GM12878 (cell line): ENCODE measurements around the gene PRR15L. TPM values are rescaled to one million over a fixed set of nuclear protein-coding genes. Genes with fewer than 3 reads are reported as not detected.
A peak's percentile ranks its signal among the peaks of the same experiment; 100 is the strongest.

Experiments
- BACH1 ChIP-seq: fragments of 450-650 bp; IDR thresholded peaks from 2 replicates; pipeline ENCODE4 v1.6.1; 2017; ENCODE audit warnings: mild to moderate bottlenecking, borderline replicate concordance
- BHLHE40 ChIP-seq, 2 experiments: fragments of 450-650 bp in 1 of 2; IDR thresholded peaks; 2 replicates each; pipeline ENCODE4 v1.6.1; 2011 to 2017; ENCODE audit warnings: low read depth in 2 of 2, borderline replicate concordance in 1 of 2, improper control_type of control experiment in 1 of 2, low read length in 1 of 2, mild to moderate bottlenecking in 1 of 2
- CBX5 ChIP-seq: sonication (generic); IDR thresholded peaks from 2 replicates; pipeline ENCODE4 v1.6.1; 2016; ENCODE audit warnings: low read depth, moderate library complexity, mild to moderate bottlenecking, inconsistent platforms
- CHD4 ChIP-seq: fragments of 200-600 bp; sonication (generic); IDR thresholded peaks from 2 replicates; pipeline ENCODE4 v1.6.1; 2016; ENCODE audit warnings: mild to moderate bottlenecking
- JUNB ChIP-seq: IDR thresholded peaks from 2 replicates; pipeline ENCODE4 v1.6.1; 2016; ENCODE audit warnings: antibody characterized with exemption, mild to moderate bottlenecking
- KAT2A ChIP-seq: conservative IDR thresholded peaks from 2 replicates; pipeline ENCODE4 v1.6.1; 2011; ENCODE audit warnings: low read depth, low read length; ENCODE audit not compliant: control insufficient read depth
- KLF5 ChIP-seq: fragments of 450-650 bp; IDR thresholded peaks from 2 replicates; pipeline ENCODE4 v1.6.1; 2014; ENCODE audit warnings: mild to moderate bottlenecking; ENCODE audit not compliant: partially characterized antibody
- NFIC ChIP-seq: IDR thresholded peaks from 2 replicates; pipeline ENCODE4 v1.6.1; 2012; ENCODE audit warnings: low read depth, mild to moderate bottlenecking, inconsistent platforms, low read length, moderate library complexity
- NR2F1 ChIP-seq: fragments of 450-650 bp; conservative IDR thresholded peaks from 2 replicates; pipeline ENCODE4 v1.6.1; 2017; ENCODE audit warnings: mild to moderate bottlenecking
- PAX5 ChIP-seq: IDR thresholded peaks from 2 replicates; pipeline ENCODE4 v1.6.1; 2011; ENCODE audit warnings: low read depth, low read length, borderline replicate concordance
- SIN3A ChIP-seq: IDR thresholded peaks from 2 replicates; pipeline ENCODE4 v1.6.1; 2012; ENCODE audit warnings: low read depth, low read length, improper control_type of control experiment
- STAT1 ChIP-seq: fragments of 450-650 bp; conservative IDR thresholded peaks from 2 replicates; pipeline ENCODE4 v1.6.1; 2014; ENCODE audit warnings: antibody characterized with exemption, mild to moderate bottlenecking
- TAF1 ChIP-seq: IDR thresholded peaks from 2 replicates; pipeline ENCODE4 v1.6.1; 2011; ENCODE audit warnings: mild to moderate bottlenecking, low read depth, low read length, borderline replicate concordance
- TCF7 ChIP-seq: IDR thresholded peaks from 2 replicates; pipeline ENCODE4 v1.6.1; 2014; ENCODE audit warnings: antibody characterized with exemption, borderline replicate concordance
- ZNF217 ChIP-seq: fragments of 450-650 bp; IDR thresholded peaks from 2 replicates; pipeline ENCODE4 v1.6.1; 2017; ENCODE audit warnings: antibody characterized with exemption, mild to moderate bottlenecking
- polyA plus RNA-seq, 11 experiments: library from polyadenylated mRNA; depleted of rRNA in 4 of 11; unstranded in 6 of 11; stranded (reverse) in 5 of 11; fragments of >200 nt; fragmentation: Nextera tagmentation in 4 of 11; fragmentation: Illumina TruSeq in 1 of 11; extraction: Ambion mirVana in 4 of 11; extraction: Trizol in 1 of 11; gene quantifications; 1 replicate in 1 of 11; 2 replicates in 10 of 11; pipeline versions ENCODE4 v1.2.1 to v1.2.3, GENCODE V29; 2011 to 2016; ENCODE audit warnings: inconsistent platforms in 2 of 11, missing spikeins in 2 of 11, low read depth in 1 of 11
- total RNA-seq, 4 experiments: library from RNA; depleted of rRNA in 3 of 4; stranded (reverse); fragments of >200 nt in 3 of 4; fragmentation: Illumina TruSeq in 1 of 4; extraction: Trizol in 1 of 4; gene quantifications; 2 replicates each; pipeline versions ENCODE4 v1.2.1 to v1.2.3, GENCODE V29; 2013 to 2021
- TF ChIP-seq, protein P1 (sequence below): IDR thresholded peaks from 2 replicates; pipeline ENCODE4 v1.6.1; 2012; ENCODE audit warnings: low read length, inconsistent platforms
- TF ChIP-seq, protein P2 (sequence below): IDR thresholded peaks from 2 replicates; pipeline ENCODE4 v1.6.1; 2012; ENCODE audit warnings: mild to moderate bottlenecking, low read depth, low read length
- TF ChIP-seq, protein P3 (sequence below): fragments of 450-650 bp; IDR thresholded peaks from 2 replicates; pipeline ENCODE4 v1.6.1; 2017; ENCODE audit warnings: mild to moderate bottlenecking, low read depth, inconsistent platforms; ENCODE audit not compliant: poor library complexity, severe bottlenecking
- TF ChIP-seq, protein P4 (sequence below): fragments of 450-650 bp; formaldehyde crosslinking; IDR thresholded peaks from 2 replicates; pipeline ENCODE4 v1.4.0; 2020; ENCODE audit warnings: mild to moderate bottlenecking, moderate library complexity
- TF ChIP-seq, protein P5 (sequence below): IDR thresholded peaks from 2 replicates; pipeline ENCODE4 v1.6.1; 2012; ENCODE audit warnings: low read depth, low read length, improper control_type of control experiment

Gene PRR15L
- total and polyA plus RNA-seq, 10 of the 15 experiments (the other 5 are each of a cell fraction or from before 2014, with no cell fraction given), result 0.11 to 0.18 TPM; not detected in 8

DNA sequence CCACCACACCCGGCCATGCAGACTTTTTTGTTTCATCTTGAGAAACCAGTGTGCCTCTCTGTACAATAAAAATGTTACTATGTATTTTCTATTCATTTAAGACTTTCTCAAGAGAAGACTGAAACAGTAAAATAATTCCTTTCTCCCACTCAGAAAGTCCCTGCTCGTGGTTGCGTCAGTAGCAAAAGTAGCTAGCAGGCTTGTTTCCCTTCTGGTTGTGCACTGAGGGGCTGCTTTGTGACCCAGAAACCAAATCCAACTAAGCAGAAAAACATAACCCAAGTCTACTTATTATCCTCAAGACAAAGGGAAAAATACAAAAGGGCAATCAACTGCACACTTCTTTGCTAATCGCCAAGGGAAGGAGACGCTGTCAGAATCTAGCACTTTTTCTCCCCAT is 19.7 kb downstream of the PRR15L start (continued):
- TF ChIP-seq, protein P1, sequence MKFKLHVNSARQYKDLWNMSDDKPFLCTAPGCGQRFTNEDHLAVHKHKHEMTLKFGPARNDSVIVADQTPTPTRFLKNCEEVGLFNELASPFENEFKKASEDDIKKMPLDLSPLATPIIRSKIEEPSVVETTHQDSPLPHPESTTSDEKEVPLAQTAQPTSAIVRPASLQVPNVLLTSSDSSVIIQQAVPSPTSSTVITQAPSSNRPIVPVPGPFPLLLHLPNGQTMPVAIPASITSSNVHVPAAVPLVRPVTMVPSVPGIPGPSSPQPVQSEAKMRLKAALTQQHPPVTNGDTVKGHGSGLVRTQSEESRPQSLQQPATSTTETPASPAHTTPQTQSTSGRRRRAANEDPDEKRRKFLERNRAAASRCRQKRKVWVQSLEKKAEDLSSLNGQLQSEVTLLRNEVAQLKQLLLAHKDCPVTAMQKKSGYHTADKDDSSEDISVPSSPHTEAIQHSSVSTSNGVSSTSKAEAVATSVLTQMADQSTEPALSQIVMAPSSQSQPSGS, result 0 out of 2 replicates have a peak, but pooled peaks have one; percentile 27
- TF ChIP-seq TAF1, result no peak
- TF ChIP-seq, protein P2, sequence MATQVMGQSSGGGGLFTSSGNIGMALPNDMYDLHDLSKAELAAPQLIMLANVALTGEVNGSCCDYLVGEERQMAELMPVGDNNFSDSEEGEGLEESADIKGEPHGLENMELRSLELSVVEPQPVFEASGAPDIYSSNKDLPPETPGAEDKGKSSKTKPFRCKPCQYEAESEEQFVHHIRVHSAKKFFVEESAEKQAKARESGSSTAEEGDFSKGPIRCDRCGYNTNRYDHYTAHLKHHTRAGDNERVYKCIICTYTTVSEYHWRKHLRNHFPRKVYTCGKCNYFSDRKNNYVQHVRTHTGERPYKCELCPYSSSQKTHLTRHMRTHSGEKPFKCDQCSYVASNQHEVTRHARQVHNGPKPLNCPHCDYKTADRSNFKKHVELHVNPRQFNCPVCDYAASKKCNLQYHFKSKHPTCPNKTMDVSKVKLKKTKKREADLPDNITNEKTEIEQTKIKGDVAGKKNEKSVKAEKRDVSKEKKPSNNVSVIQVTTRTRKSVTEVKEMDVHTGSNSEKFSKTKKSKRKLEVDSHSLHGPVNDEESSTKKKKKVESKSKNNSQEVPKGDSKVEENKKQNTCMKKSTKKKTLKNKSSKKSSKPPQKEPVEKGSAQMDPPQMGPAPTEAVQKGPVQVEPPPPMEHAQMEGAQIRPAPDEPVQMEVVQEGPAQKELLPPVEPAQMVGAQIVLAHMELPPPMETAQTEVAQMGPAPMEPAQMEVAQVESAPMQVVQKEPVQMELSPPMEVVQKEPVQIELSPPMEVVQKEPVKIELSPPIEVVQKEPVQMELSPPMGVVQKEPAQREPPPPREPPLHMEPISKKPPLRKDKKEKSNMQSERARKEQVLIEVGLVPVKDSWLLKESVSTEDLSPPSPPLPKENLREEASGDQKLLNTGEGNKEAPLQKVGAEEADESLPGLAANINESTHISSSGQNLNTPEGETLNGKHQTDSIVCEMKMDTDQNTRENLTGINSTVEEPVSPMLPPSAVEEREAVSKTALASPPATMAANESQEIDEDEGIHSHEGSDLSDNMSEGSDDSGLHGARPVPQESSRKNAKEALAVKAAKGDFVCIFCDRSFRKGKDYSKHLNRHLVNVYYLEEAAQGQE, result no peak
- no peak for TF ChIP-seq ZNF217
- no peak for TF ChIP-seq KLF5
- 0 out of 2 replicates have a peak, but pooled peaks have one; percentile 31 for TF ChIP-seq CBX5
- TF ChIP-seq BHLHE40 (IDR thresholded peaks at IDR 0.05; ENCODE audit: borderline replicate concordance in 1 of 2, low read depth in 2 of 2, low read length in 1 of 2), result 0 out of 4 replicates have a peak, but pooled peaks of 1 of the 2 experiments have one; percentile 8
- TF ChIP-seq KAT2A, result no peak
- TF ChIP-seq, protein P3, sequence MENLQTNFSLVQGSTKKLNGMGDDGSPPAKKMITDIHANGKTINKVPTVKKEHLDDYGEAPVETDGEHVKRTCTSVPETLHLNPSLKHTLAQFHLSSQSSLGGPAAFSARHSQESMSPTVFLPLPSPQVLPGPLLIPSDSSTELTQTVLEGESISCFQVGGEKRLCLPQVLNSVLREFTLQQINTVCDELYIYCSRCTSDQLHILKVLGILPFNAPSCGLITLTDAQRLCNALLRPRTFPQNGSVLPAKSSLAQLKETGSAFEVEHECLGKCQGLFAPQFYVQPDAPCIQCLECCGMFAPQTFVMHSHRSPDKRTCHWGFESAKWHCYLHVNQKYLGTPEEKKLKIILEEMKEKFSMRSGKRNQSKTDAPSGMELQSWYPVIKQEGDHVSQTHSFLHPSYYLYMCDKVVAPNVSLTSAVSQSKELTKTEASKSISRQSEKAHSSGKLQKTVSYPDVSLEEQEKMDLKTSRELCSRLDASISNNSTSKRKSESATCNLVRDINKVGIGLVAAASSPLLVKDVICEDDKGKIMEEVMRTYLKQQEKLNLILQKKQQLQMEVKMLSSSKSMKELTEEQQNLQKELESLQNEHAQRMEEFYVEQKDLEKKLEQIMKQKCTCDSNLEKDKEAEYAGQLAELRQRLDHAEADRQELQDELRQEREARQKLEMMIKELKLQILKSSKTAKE, result peak; percentile 27
- TF ChIP-seq JUNB, result no peak
- 0 out of 2 replicates have a peak, but pooled peaks have one; percentile 23 for TF ChIP-seq NFIC
- TF ChIP-seq CHD4, result no peak
- no peak for TF ChIP-seq SIN3A
- no peak for TF ChIP-seq PAX5
- TF ChIP-seq BACH1, result no peak
- TF ChIP-seq, protein P4, sequence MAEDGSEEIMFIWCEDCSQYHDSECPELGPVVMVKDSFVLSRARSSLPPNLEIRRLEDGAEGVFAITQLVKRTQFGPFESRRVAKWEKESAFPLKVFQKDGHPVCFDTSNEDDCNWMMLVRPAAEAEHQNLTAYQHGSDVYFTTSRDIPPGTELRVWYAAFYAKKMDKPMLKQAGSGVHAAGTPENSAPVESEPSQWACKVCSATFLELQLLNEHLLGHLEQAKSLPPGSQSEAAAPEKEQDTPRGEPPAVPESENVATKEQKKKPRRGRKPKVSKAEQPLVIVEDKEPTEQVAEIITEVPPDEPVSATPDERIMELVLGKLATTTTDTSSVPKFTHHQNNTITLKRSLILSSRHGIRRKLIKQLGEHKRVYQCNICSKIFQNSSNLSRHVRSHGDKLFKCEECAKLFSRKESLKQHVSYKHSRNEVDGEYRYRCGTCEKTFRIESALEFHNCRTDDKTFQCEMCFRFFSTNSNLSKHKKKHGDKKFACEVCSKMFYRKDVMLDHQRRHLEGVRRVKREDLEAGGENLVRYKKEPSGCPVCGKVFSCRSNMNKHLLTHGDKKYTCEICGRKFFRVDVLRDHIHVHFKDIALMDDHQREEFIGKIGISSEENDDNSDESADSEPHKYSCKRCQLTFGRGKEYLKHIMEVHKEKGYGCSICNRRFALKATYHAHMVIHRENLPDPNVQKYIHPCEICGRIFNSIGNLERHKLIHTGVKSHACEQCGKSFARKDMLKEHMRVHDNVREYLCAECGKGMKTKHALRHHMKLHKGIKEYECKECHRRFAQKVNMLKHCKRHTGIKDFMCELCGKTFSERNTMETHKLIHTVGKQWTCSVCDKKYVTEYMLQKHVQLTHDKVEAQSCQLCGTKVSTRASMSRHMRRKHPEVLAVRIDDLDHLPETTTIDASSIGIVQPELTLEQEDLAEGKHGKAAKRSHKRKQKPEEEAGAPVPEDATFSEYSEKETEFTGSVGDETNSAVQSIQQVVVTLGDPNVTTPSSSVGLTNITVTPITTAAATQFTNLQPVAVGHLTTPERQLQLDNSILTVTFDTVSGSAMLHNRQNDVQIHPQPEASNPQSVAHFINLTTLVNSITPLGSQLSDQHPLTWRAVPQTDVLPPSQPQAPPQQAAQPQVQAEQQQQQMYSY (CRISPR knock-in tag), result no peak
- TF ChIP-seq NR2F1, result peak; percentile 67
- TF ChIP-seq TCF7, result no peak
- TF ChIP-seq, protein P5, sequence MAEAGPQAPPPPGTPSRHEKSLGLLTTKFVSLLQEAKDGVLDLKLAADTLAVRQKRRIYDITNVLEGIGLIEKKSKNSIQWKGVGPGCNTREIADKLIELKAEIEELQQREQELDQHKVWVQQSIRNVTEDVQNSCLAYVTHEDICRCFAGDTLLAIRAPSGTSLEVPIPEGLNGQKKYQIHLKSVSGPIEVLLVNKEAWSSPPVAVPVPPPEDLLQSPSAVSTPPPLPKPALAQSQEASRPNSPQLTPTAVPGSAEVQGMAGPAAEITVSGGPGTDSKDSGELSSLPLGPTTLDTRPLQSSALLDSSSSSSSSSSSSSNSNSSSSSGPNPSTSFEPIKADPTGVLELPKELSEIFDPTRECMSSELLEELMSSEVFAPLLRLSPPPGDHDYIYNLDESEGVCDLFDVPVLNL, result no peak
- TF ChIP-seq STAT1, result no peak
